ELF-1 (cell line): ENCODE measurements around the gene CNKSR2.

Experiments used
- DNase-seq: peaks from one replicate; pipeline ENCODE4 v3.0.0-alpha.2; 2016; ENCODE audit warnings: low read depth, low spot score

Gene CNKSR2

GRCh38 chrX:21374163-21374993 lies at the start of gene CNKSR2:
TSS of gene CNKSR2 (plus strand) at chrX:21374418. CDS start at chrX:21374898, 480 bp downstream.
- peak; percentile 91 for DNase-seq

DNA sequence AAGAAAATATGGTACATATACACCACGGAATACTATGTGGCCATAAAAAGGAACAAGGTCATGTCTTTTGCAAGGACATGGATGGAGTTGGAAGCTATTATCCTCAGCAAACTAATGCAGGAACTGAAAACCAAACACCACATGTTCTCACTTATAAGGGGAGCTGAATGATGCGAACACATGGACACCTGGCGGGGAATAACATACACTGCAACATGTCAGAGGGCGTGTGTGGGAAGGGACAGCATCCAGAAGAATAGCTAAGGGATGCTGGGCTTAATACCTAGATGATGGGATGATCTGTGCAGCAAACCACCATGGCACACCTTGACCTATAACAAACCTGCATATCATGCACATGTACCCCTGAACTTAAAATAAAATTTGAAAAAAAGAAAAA lies 19.5 kb upstream of the CNKSR2 start:
- DNase-seq: no peak

GRCh38 chrX:21355831-21356230 lies 18.4 kb upstream of the CNKSR2 start:
- no peak for DNase-seq

DNA sequence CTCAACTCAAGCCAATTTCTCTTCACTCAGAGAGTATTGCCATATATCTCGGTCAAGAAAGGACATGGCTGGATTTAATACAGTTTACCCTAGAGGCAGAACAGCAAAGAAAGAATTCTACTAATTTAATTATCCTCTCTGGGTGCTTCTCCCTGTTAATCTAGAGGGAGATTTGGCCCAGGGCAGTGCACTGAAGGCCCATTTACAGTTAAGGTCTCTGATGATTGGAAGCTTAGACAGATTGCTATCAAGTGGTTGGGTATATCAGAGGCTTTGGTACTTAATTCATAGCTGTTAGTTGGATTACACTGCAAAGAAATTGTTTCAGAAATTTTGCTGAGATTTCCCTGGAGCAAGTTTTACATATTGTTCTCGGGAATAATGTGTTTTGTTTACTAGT lies 4.6 kb upstream of the CNKSR2 start:
- DNase-seq: no peak

DNA sequence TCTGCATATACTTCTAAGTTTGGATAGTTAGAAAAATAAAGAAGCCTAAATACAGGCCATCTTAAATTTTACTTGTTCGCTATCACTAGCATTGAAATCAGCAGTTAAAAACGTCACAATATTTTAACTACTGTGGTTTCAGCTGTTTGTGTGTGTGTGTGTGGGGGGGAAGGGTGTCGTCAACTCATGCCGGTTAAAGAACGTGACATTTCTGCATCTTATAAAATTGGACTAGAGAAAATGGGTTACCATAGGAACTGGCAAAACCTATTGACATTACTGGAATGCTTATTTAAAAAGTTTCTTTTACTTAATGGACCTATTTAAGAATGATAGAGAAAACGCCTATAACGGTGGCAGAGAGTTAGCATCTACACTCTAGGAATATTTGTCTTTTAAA lies 1.2 kb upstream of the CNKSR2 start:
- no peak for DNase-seq

- no peak for DNase-seq
Observed at GRCh38 chrX:21373637-21374162, 518 bp upstream of the CNKSR2 start.

DNA sequence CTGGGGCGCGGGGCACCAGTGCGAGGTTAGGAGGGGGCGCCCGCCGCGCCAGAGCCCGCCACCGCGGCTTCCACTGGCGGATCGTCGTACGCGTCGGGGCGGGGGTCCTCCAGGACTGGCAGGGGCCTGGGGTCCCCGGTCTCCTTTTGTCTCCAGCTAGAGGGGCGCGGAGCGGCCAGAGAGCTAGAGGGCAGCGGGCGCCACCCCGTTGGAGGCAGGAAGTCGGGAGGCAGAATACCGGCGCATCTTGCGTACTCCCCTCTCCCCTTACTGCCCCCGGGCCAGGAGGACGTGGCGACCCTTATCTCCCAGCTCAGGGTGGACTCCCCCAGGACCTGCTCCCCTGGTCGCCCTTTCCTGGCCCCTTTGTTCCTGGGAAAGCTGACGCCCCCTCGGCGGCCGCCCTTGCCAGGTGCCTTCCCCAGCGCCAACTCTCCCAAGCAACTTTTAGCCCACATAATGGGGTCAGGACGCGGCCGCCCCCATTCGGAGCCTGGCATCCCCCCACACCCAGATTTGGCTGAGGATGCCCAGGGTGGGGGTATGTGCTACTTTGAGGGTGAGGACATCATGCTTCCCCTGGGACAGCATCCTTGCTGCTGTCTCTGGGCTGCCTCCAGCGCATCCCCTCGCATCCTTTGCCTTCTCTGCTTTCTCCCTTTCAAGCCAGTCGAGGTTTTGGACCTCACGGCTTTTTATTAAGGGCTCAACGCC lies 933 bp downstream of the CNKSR2 start:
- DNase-seq: peak; percentile 44

- peak; percentile 56 for DNase-seq
Observed at GRCh38 chrX:21375708-21376009, 1.4 kb downstream of the CNKSR2 start.

DNA sequence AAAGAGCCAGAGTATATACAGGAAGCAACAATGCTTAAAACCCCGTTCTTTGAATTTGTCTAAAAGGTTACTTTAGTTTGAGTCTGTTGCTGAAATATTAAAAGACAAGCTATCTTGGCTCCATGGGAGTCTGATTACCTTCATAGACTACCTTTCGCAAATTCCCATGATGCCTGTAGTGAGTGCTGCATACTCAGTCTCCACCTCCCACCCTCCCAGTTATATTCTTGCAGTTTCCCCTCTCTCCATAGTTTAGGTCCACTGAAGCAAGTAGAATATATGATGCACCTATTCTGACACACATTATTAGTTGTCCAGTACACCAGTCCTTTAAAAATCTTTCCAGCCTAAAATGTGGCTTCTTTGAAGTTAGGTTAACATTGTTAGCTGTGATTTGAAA lies 2.4 kb downstream of the CNKSR2 start:
- no peak for DNase-seq

DNA sequence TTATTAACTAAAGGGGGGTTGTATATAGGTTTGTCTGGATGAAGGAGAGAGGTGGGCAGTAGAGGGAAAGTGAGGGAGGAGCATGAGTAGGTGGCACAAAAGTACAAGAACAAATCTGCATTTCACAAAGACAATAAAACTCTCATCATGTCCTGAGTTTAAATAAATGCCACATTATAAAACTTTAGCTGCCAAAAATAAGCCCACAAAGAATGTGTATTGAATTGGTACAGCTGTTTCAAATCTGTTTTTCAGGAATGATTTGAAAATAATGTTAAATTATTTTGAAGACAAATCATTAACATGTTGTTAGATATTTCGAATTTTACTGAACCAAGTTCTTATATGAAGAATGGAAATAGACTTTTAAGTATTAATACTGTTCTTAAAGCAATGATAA lies 5.8 kb downstream of the CNKSR2 start:
- DNase-seq: no peak

- no peak for DNase-seq
Observed at GRCh38 chrX:21382715-21383114, 8.5 kb downstream of the CNKSR2 start.

- DNase-seq: no peak
Observed at GRCh38 chrX:21383546-21383945, 9.3 kb downstream of the CNKSR2 start.

GRCh38 chrX:21384178-21384577 lies 10.0 kb downstream of the CNKSR2 start:
- no peak for DNase-seq

GRCh38 chrX:21394792-21395191 lies 20.6 kb downstream of the CNKSR2 start:
- no peak for DNase-seq

- no peak for DNase-seq
Observed at GRCh38 chrX:21398426-21398825, 24.2 kb downstream of the CNKSR2 start.

DNA sequence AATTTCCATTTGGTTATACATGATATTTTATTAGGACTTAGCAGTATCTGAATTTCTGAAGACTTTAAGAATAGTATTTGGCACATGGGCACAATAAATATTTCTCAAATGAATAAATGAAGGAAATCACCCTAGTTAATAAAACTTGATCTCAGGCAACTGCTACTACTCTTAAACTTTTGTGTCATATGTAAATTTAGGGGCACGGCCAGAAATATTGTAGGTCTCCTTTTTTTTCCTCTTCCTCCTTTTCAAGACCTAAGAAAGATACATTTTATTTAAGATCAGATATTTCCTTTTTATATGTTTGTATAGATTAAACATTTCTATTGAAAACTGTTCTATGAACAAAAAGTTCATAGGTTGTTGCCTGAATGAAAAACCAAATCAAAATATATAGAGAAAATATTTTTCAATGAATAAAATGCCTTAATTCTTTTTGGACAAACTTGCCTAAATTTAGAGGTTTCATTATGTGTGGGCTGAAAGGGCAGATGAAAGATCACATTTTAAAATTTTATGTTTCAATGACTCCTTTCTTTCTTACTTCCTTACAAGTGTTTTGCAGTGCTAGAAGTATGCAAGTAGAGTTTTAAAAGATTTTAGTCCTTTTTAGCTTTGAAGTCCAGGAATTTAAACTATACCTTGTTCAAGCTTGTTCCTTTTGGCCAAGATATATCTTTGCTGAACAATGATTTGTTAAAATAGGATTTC lies 26.3 kb downstream of the CNKSR2 start:
- no peak for DNase-seq

DNA sequence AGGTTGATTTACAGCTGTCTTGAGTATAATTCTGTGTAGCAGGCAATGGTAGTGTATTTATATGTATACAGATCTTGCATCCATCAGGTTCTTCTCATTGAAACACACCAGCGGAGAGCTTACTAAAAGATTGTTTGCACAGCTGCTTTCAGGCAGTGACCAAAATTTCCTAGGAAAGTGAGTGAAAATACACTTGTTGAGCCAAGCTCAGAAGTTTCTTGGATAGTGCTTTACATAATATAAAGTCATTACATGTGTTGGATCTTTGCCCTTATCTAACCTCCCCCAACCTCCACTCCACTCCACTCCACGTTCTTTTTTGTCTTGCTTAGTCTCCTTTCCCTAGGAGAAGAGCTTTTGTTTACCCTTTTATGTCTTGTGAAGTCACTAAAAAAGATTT lies 34.1 kb downstream of the CNKSR2 start:
- DNase-seq: no peak

DNA sequence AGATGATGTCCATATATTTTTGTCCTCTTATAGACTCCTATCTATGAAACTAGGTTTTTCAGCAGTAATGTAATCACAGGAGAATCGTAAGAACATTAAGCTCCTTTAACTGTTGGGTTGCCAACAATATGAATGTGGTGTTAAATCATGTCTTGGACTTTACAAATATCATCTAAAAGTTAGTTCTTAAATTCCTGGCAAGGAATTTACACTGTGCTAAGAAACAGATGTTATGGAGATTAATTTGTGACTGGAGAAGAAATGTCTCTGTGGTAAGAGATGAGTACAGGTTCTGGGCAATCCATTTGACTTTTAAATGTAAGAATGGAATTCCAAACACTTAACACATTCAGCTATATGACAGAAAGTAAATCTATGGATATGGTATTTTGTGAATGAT lies 34.6 kb downstream of the CNKSR2 start:
- no peak for DNase-seq

GRCh38 chrX:21412029-21412428 lies 37.8 kb downstream of the CNKSR2 start:
- no peak for DNase-seq

DNA sequence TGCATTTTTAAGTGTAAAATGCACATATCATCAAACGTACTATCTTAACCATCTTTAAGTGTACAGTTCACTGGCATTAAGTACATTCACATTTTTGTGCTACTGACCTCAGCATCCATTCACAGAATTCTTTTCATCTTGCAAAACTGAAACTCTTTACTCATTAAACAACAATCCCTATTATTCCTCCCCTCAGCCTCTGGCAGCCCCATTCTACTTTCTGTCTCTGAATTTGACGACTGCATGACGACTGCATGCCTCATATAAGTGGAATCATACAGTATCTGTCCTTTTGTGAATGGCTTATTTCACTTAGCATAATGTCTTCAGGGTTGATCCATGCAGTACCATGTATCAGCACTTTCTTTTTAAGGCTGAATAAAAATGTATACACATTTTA lies 38.7 kb downstream of the CNKSR2 start:
- no peak for DNase-seq

DNA sequence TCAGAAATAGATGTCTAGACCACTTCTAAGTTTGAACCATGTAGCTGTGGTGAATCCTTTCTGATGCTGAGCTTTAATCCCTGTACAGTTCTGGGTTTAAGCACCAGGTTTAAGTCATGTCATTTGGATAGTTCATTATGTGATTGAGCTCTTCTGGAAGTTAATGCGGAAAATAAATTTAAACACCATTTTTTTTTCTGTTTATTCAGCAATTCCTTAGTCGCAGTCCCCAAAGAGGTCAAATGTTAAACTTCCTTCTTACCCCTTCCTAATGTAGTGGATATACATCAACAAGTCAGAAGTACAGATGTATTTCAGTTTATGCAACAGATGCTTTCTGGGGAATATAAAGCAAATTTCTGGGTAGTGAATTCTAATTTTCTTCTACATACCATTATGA lies 52.9 kb downstream of the CNKSR2 start:
- no peak for DNase-seq

DNA sequence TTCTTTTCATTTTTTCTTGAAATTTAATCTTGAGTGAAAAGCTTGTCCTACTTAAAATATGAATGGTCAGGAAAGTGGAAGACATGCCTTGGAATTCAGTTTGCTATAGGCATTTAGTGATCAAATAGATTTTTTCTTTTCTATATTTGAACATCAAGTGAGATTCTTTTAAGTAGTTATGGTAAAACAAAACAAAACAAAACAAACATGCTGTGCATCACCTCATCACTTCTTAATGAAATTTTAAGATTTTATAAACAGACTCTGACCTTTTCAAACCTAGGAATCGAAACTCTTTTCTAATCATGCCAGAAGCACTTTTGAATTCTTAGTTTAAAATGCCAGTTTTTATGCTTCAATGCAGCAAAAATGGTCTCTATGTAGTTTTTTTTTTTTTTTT lies 62.8 kb downstream of the CNKSR2 start:
- no peak for DNase-seq
